ENCODE measurements around the gene HYAL2.

Gene HYAL2

DNA sequence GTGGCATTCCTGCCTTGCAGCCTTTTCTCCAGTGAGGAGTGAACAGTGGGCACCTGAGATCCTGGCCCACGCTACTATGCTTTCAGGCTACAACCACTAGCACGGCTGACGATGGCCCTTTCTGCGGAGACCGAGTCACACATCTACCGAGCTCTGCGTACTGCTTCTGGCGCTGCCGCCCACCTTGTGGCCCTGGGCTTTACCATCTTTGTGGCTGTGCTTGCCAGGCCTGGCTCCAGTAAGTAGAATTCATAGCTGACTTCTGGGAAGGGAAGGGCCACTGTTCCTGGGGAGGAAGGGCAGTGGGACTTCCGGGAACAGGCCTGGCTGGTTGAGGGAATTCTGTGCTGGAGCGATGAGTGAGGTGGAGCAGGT is 28.8 kb upstream of the HYAL2 start:
- peaks cover 16 to 47% (median 39%) of the 10 kb centered on the region in 5 donors for H3K4me1 ChIP-seq (ENCODE audit: control insufficient read depth in 5 of 5, insufficient read depth in 5 of 5, low read length in 5 of 5)
- H3K4me3 ChIP-seq (ENCODE audit: low read depth in 1 of 5, low read length in 5 of 5), result peak overlapping the region; percentile 84 to 99 (median 92)
- peak overlapping the region; percentile 86 for H3K27ac ChIP-seq (ENCODE audit: low read depth, low read length)
- no peaks in the 10 kb centered on the region for H3K9me3 ChIP-seq (ENCODE audit: control insufficient read depth in 5 of 5, low read length in 5 of 5)
- peaks cover 0 to 51% (median 48%) of the 10 kb centered on the region in 5 donors for H3K36me3 ChIP-seq (ENCODE audit: control insufficient read depth in 5 of 5, insufficient read depth in 5 of 5, low read length in 5 of 5)
- peak overlapping the region in 3 of 5 donors; percentile 76 to 92 (median 89) for H3K9ac ChIP-seq (ENCODE audit: low read length in 5 of 5)
- H3K27me3 ChIP-seq (ENCODE audit: control insufficient read depth in 5 of 5, insufficient read depth in 4 of 5, low read length in 5 of 5), result no peaks in the 10 kb centered on the region

- peaks cover 0 to 46% (median 44%) of the 10 kb centered on the region in 5 donors for H3K36me3 ChIP-seq (ENCODE audit: control insufficient read depth in 5 of 5, insufficient read depth in 5 of 5, low read length in 5 of 5)
- H3K27ac ChIP-seq (ENCODE audit: low read depth, low read length), result peak within 1 kb of the TSS; percentile 86
- H3K4me1 ChIP-seq (ENCODE audit: control insufficient read depth in 5 of 5, insufficient read depth in 5 of 5, low read length in 5 of 5), result peaks cover 11 to 44% (median 36%) of the 10 kb centered on the region in 5 donors
Measured at GRCh38 chr3:50350527-50351322, 28.2 kb upstream of the HYAL2 start, which contains the start of the genes CYB561D2 and NPRL2. TSS of gene CYB561D2 (plus strand) at chr3:50350862. CDS start at chr3:50351434, 572 bp downstream. TSS of gene NPRL2 (minus strand) at chr3:50350775. CDS start at chr3:50350652, 123 bp downstream.

GRCh38 chr3:50350213-50350526 is 27.6 kb upstream of the HYAL2 start:
- Histone ChIP-seq H3K9ac (ENCODE audit: low read length in 5 of 5) (peak overlapping the region; percentile 71 to 92 (median 76)), H3K27me3 (ENCODE audit: control insufficient read depth in 5 of 5, insufficient read depth in 4 of 5, low read length in 5 of 5) (no peaks in the 10 kb centered on the region), H3K9me3 (ENCODE audit: control insufficient read depth in 5 of 5, low read length in 5 of 5) (no peaks in the 10 kb centered on the region), H3K36me3 (ENCODE audit: control insufficient read depth in 5 of 5, insufficient read depth in 5 of 5, low read length in 5 of 5) (peaks cover 0 to 41% (median 39%) of the 10 kb centered on the region in 5 donors), H3K27ac (ENCODE audit: low read depth, low read length) (peak overlapping the region; percentile 86), H3K4me3 (ENCODE audit: low read depth in 1 of 5, low read length in 5 of 5) (peak overlapping the region; percentile 82 to 99 (median 92)), H3K4me1 (ENCODE audit: control insufficient read depth in 5 of 5, insufficient read depth in 5 of 5, low read length in 5 of 5) (peaks cover 10 to 45% (median 36%) of the 10 kb centered on the region in 5 donors)

More at GRCh38 chr3:50350527-50351322, 28.2 kb upstream of the HYAL2 start, which contains the start of the genes CYB561D2 and NPRL2:
- no peaks in the 10 kb centered on the region for H3K27me3 ChIP-seq (ENCODE audit: control insufficient read depth in 5 of 5, insufficient read depth in 4 of 5, low read length in 5 of 5)
- no peaks in the 10 kb centered on the region for H3K9me3 ChIP-seq (ENCODE audit: control insufficient read depth in 5 of 5, low read length in 5 of 5)
- H3K9ac ChIP-seq (ENCODE audit: low read length in 5 of 5), result peak within 1 kb of the TSS; percentile 71 to 92 (median 76)
- H3K4me3 ChIP-seq (ENCODE audit: low read depth in 1 of 5, low read length in 5 of 5), result peak within 1 kb of the TSS; percentile 84 to 99 (median 92)

DNA sequence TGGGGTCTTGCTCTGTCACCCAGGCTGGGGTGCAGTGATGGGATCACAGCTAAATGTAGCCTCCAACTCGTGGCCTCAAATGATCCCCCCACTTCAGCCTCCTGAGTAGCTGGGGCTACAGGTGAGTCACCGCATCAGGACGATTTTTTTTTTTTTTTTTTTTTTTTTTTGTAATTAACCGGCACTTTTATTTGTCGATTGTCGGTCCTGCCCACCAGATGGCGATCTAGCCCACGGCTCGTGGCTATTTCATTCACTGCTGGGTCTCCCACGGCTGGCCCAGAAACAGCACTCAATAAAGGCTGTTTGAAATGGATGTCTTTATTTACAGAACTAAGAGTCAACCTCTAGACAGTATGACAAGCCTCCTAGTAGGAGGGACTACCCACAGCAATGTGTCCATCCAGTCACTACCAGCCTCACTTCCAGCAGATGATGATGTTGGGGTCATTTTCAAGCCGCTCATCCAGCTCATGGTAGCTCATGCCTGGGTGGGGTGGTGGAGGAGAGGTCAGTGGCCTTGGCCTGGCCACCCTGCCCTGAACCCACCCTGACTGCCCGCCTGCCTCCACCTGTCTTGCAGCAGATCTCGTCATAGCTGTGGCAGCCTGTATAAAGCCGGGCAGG is 24.8 kb upstream of the HYAL2 start:
- Histone ChIP-seq H3K27me3 (ENCODE audit: control insufficient read depth in 5 of 5, insufficient read depth in 4 of 5, low read length in 5 of 5) (no peaks in the 10 kb centered on the region), H3K4me3 (ENCODE audit: low read depth in 1 of 5, low read length in 5 of 5) (no peak overlapping the region), H3K27ac (ENCODE audit: low read depth, low read length) (no peak overlapping the region), H3K9ac (ENCODE audit: low read length in 5 of 5) (no peak overlapping the region), H3K9me3 (ENCODE audit: control insufficient read depth in 5 of 5, low read length in 5 of 5) (no peaks in the 10 kb centered on the region), H3K4me1 (ENCODE audit: control insufficient read depth in 5 of 5, insufficient read depth in 5 of 5, low read length in 5 of 5) (peaks cover 12 to 41% (median 37%) of the 10 kb centered on the region in 5 donors), H3K36me3 (ENCODE audit: control insufficient read depth in 5 of 5, insufficient read depth in 5 of 5, low read length in 5 of 5) (peaks cover 0 to 17% (median 14%) of the 10 kb centered on the region in 5 donors)

DNA sequence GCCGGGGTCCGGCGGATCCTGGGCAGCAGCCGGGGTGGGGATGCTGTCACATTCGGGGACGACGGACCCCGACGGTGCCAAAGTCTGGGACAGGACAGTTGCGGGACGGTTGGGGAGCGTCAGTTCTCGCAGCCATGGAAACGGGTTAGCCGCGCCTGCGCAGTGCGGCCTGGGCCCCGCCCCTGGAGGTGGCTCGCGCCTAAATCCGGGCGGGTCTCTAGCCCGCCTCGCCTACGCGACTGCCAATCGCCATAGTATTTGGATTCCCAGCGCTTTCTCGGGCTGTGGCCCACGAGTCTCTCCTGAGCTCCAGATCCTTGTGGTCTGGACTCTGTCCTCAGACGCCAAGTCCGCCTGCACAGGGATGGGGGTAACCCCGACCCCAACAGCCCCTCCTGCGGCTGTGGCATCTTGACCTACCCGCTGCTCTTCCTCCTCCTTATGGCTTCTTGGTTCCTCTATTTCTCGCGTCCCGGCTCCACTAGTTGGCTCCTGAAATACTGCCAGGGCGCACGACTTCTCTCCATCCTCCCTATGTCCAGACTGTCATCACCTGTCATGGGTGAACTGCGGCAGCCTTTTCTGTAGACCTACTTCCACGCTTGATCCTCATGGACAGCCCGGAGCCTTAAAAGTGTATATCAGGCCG is 23.2 kb upstream of the HYAL2 start, which contains the start of gene ZMYND10:
Gene ZMYND10, minus strand, starts transcription at position 147 of the 649 bp plus-strand sequence. CDS start 153 bp downstream, outside the sequence.
- peaks cover 6 to 42% (median 40%) of the 10 kb centered on the region in 5 donors for H3K4me1 ChIP-seq (ENCODE audit: control insufficient read depth in 5 of 5, insufficient read depth in 5 of 5, low read length in 5 of 5)
- peak within 1 kb of the TSS; percentile 11 to 58 (median 48) for H3K4me3 ChIP-seq (ENCODE audit: low read depth in 1 of 5, low read length in 5 of 5)
- no peak within 1 kb of the TSS for H3K27ac ChIP-seq (ENCODE audit: low read depth, low read length)
- H3K9ac ChIP-seq (ENCODE audit: low read length in 5 of 5), result peak within 1 kb of the TSS in 2 of 5 donors; percentile 42 to 63
- H3K36me3 ChIP-seq (ENCODE audit: control insufficient read depth in 5 of 5, insufficient read depth in 5 of 5, low read length in 5 of 5), result peaks cover 0 to 17% (median 14%) of the 10 kb centered on the region in 5 donors
- no peaks in the 10 kb centered on the region for H3K9me3 ChIP-seq (ENCODE audit: control insufficient read depth in 5 of 5, low read length in 5 of 5)
- H3K27me3 ChIP-seq (ENCODE audit: control insufficient read depth in 5 of 5, insufficient read depth in 4 of 5, low read length in 5 of 5), result no peaks in the 10 kb centered on the region

DNA sequence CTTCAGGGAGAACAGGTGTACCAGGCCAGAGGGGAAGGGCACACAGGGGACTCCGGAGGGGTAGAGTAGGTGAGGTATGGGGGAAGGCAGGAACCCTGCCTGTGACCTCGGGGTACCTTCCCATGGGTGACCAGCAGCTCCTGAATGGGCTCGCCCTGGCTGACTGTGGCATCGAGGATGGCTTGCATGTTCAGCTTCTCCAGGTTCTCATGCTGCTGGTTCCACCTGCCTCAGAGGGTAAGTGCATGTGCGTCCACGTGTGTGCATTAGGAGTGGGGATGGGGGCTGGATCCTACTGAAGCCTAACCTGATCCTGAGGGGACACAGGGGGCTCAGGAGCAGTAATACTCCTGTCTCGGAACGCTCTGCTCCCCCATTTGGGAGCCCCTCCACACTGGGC is 22.5 kb upstream of the HYAL2 start:
- peaks cover 5 to 43% (median 41%) of the 10 kb centered on the region in 5 donors for H3K4me1 ChIP-seq (ENCODE audit: control insufficient read depth in 5 of 5, insufficient read depth in 5 of 5, low read length in 5 of 5)
- peaks cover 0 to 17% (median 14%) of the 10 kb centered on the region in 5 donors for H3K36me3 ChIP-seq (ENCODE audit: control insufficient read depth in 5 of 5, insufficient read depth in 5 of 5, low read length in 5 of 5)
- no peak overlapping the region for H3K27ac ChIP-seq (ENCODE audit: low read depth, low read length)
- H3K9ac ChIP-seq (ENCODE audit: low read length in 5 of 5), result peak overlapping the region in 1 of 5 donors; percentile 63
- H3K4me3 ChIP-seq (ENCODE audit: low read depth in 1 of 5, low read length in 5 of 5), result peak overlapping the region in 1 of 5 donors; percentile 58
- no peaks in the 10 kb centered on the region for H3K27me3 ChIP-seq (ENCODE audit: control insufficient read depth in 5 of 5, insufficient read depth in 4 of 5, low read length in 5 of 5)
- no peaks in the 10 kb centered on the region for H3K9me3 ChIP-seq (ENCODE audit: control insufficient read depth in 5 of 5, low read length in 5 of 5)

- Histone ChIP-seq H3K27me3 (ENCODE audit: control insufficient read depth in 5 of 5, insufficient read depth in 4 of 5, low read length in 5 of 5) (no peaks in the 10 kb centered on the region), H3K9me3 (ENCODE audit: control insufficient read depth in 5 of 5, low read length in 5 of 5) (no peaks in the 10 kb centered on the region), H3K9ac (ENCODE audit: low read length in 5 of 5) (no peak overlapping the region), H3K4me1 (ENCODE audit: control insufficient read depth in 5 of 5, insufficient read depth in 5 of 5, low read length in 5 of 5) (peaks cover 4 to 51% (median 49%) of the 10 kb centered on the region in 5 donors), H3K4me3 (ENCODE audit: low read depth in 1 of 5, low read length in 5 of 5) (no peak overlapping the region), H3K36me3 (ENCODE audit: control insufficient read depth in 5 of 5, insufficient read depth in 5 of 5, low read length in 5 of 5) (peaks cover 0 to 7% (median 4%) of the 10 kb centered on the region in 5 donors), H3K27ac (ENCODE audit: low read depth, low read length) (no peak overlapping the region)
Measured at GRCh38 chr3:50342813-50343633, 20.5 kb upstream of the HYAL2 start.

- no peaks in the 10 kb centered on the region for H3K27me3 ChIP-seq (ENCODE audit: control insufficient read depth in 5 of 5, insufficient read depth in 4 of 5, low read length in 5 of 5)
- no peaks in the 10 kb centered on the region for H3K9me3 ChIP-seq (ENCODE audit: control insufficient read depth in 5 of 5, low read length in 5 of 5)
- H3K4me3 ChIP-seq (ENCODE audit: low read depth in 1 of 5, low read length in 5 of 5), result peak overlapping the region in 1 of 5 donors; percentile 71
- peaks cover 6 to 58% (median 52%) of the 10 kb centered on the region in 5 donors for H3K4me1 ChIP-seq (ENCODE audit: control insufficient read depth in 5 of 5, insufficient read depth in 5 of 5, low read length in 5 of 5)
- H3K9ac ChIP-seq (ENCODE audit: low read length in 5 of 5), result no peak overlapping the region
- H3K36me3 ChIP-seq (ENCODE audit: control insufficient read depth in 5 of 5, insufficient read depth in 5 of 5, low read length in 5 of 5), result no peaks in the 10 kb centered on the region
- H3K27ac ChIP-seq (ENCODE audit: low read depth, low read length), result no peak overlapping the region
Measured at GRCh38 chr3:50341996-50342650, 19.6 kb upstream of the HYAL2 start.

GRCh38 chr3:50341537-50341936 is 19.0 kb upstream of the HYAL2 start:
- no peak overlapping the region for H3K27ac ChIP-seq (ENCODE audit: low read depth, low read length)
- peak overlapping the region in 2 of 5 donors; percentile 34 to 82 for H3K9ac ChIP-seq (ENCODE audit: low read length in 5 of 5)
- H3K4me1 ChIP-seq (ENCODE audit: control insufficient read depth in 5 of 5, insufficient read depth in 5 of 5, low read length in 5 of 5), result peaks cover 6 to 63% (median 56%) of the 10 kb centered on the region in 5 donors
- no peaks in the 10 kb centered on the region for H3K27me3 ChIP-seq (ENCODE audit: control insufficient read depth in 5 of 5, insufficient read depth in 4 of 5, low read length in 5 of 5)
- no peaks in the 10 kb centered on the region for H3K36me3 ChIP-seq (ENCODE audit: control insufficient read depth in 5 of 5, insufficient read depth in 5 of 5, low read length in 5 of 5)
- H3K9me3 ChIP-seq (ENCODE audit: control insufficient read depth in 5 of 5, low read length in 5 of 5), result no peaks in the 10 kb centered on the region
- peak overlapping the region; percentile 71 to 76 (median 71) for H3K4me3 ChIP-seq (ENCODE audit: low read depth in 1 of 5, low read length in 5 of 5)
